ENCODE measurements around the gene NUMA1. TPM values are rescaled to one million over a fixed set of nuclear protein-coding genes. Genes with fewer than 3 reads are reported as not detected.

NUMA1 gene
- polyA plus RNA-seq, 1 donor (not counting 4 experiments of a cell fraction or from before 2014, with no cell fraction given), result 38.8 TPM

DNA sequence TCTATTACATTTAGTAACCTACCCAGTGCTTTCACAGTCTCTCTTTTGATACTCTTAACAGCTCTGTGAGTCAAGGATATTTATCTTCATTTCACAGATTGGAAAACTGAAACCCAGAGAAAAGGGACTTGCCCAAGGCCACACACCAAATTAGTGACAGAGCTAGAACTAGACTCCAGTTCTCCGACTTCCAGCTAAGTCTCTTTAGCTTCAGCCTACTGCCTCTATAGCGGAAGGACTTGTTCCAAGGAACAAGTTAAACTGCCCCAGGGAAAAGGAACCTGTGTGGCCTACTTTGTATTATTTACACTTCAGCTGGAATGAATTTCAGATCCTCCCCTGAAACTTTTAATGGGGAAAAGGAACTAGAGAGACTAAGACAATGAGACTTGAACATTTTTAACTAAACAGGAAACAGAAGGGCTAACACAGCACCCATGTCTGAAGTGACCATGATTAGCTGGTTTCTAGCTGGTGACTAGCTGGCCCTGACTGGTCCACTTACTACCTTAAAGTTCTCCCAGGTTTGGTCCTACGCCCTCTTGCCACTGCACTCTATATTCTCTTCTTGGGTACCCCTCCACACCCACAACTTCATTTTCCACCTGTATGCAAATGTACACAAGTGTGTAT is 1.6 kb upstream of the NUMA1 start:
- Histone ChIP-seq H3K79me2 (ENCODE audit: control insufficient read depth, insufficient read depth, low read length) (peaks cover 30% of the 10 kb centered on the region), H3K27ac (ENCODE audit: control insufficient read depth, insufficient read depth, low read length) (peak overlapping the region; percentile 90), H3K4me2 (ENCODE audit: control insufficient read depth, extremely low read depth, insufficient read depth, low read depth, low read length) (peak overlapping the region; percentile 89), H3K4me1 (ENCODE audit: control insufficient read depth, extremely low read depth, insufficient read depth, low read length) (peaks cover 51% of the 10 kb centered on the region), H3K4me3 (ENCODE audit: control insufficient read depth in 2 of 3, extremely low read depth in 1 of 3, insufficient read depth in 2 of 3, low read depth in 1 of 3, low read length in 3 of 3) (peak overlapping the region in 1 of 3 experiments; percentile 22), H3K36me3 (ENCODE audit: control insufficient read depth in 2 of 2, extremely low read depth in 1 of 2, insufficient read depth in 2 of 2, low read length in 2 of 2) (no peaks in the 10 kb centered on the region), H3K27me3 (ENCODE audit: control insufficient read depth, extremely low read depth, insufficient read depth, low read length) (no peaks in the 10 kb centered on the region), H3K9me1 (ENCODE audit: control insufficient read depth, extremely low read depth, insufficient read depth, low read length) (no peaks in the 10 kb centered on the region), H3K9me3 (ENCODE audit: control insufficient read depth, low read depth, low read length) (no peaks in the 10 kb centered on the region), H2AFZ (ENCODE audit: control insufficient read depth, low read length) (peak overlapping the region; percentile 73), H4K20me1 (ENCODE audit: control insufficient read depth, extremely low read depth, insufficient read depth, low read length) (no peaks in the 10 kb centered on the region), H3K9ac (ENCODE audit: control insufficient read depth, extremely low read depth, insufficient read depth, low read length) (no peak overlapping the region)
- FAIRE-seq (no peak), DNase-seq (ENCODE audit: low read depth, low spot score) (no peak)
- TF ChIP-seq EZH2 (IDR thresholded peaks at IDR 0.05; ENCODE audit: low read length), result no peak
- TF ChIP-seq, protein P1, sequence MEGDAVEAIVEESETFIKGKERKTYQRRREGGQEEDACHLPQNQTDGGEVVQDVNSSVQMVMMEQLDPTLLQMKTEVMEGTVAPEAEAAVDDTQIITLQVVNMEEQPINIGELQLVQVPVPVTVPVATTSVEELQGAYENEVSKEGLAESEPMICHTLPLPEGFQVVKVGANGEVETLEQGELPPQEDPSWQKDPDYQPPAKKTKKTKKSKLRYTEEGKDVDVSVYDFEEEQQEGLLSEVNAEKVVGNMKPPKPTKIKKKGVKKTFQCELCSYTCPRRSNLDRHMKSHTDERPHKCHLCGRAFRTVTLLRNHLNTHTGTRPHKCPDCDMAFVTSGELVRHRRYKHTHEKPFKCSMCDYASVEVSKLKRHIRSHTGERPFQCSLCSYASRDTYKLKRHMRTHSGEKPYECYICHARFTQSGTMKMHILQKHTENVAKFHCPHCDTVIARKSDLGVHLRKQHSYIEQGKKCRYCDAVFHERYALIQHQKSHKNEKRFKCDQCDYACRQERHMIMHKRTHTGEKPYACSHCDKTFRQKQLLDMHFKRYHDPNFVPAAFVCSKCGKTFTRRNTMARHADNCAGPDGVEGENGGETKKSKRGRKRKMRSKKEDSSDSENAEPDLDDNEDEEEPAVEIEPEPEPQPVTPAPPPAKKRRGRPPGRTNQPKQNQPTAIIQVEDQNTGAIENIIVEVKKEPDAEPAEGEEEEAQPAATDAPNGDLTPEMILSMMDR (optimal IDR thresholded peaks at IDR 0.05 in 1 of 3, IDR thresholded peaks at IDR 0.05 in 1 of 3, conservative IDR thresholded peaks at IDR 0.05 in 1 of 3; ENCODE audit: extremely low read depth in 1 of 3, insufficient read depth in 2 of 3, low read length in 3 of 3), result no peak
- dilution Hi-C loops (cut with MboI; ENCODE audit: extremely low pct_ligation_motif_present, low sequenced_read_pairs), result no loop called here

DNA sequence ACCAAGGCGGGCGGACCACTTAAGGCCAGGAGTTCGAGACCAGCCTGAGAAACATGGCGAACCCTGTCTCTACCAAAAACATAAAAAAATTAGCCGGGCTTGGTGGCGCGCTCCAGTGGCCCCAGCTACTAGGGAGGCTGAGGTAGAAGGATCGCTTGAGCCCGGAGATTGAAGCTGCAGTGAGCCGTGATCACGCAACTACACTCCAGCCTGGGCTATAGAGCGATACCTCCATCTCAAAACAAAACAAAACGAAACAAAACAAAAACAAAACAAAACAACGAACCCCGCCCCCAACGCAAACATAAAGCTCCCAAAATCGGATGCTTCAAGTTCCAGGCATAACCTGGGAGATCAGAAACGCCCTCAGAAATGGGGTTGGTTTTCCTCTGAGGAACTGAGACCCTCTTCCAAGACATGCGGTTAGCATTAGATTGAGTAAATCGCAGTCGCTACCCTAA is 872 bp upstream of the NUMA1 start:
- Histone ChIP-seq H3K27me3 (ENCODE audit: control insufficient read depth, extremely low read depth, insufficient read depth, low read length) (no peaks in the 10 kb centered on the region), H4K20me1 (ENCODE audit: control insufficient read depth, extremely low read depth, insufficient read depth, low read length) (no peaks in the 10 kb centered on the region), H3K9ac (ENCODE audit: control insufficient read depth, extremely low read depth, insufficient read depth, low read length) (peak overlapping the region; percentile 76), H3K36me3 (ENCODE audit: control insufficient read depth in 2 of 2, extremely low read depth in 1 of 2, insufficient read depth in 2 of 2, low read length in 2 of 2) (no peaks in the 10 kb centered on the region), H3K79me2 (ENCODE audit: control insufficient read depth, insufficient read depth, low read length) (peaks cover 37% of the 10 kb centered on the region), H3K4me3 (ENCODE audit: control insufficient read depth in 2 of 3, extremely low read depth in 1 of 3, insufficient read depth in 2 of 3, low read depth in 1 of 3, low read length in 3 of 3) (peak overlapping the region; percentile 62 to 73 (median 70)), H3K9me3 (ENCODE audit: control insufficient read depth, low read depth, low read length) (no peaks in the 10 kb centered on the region), H3K9me1 (ENCODE audit: control insufficient read depth, extremely low read depth, insufficient read depth, low read length) (no peaks in the 10 kb centered on the region), H3K27ac (ENCODE audit: control insufficient read depth, insufficient read depth, low read length) (peak overlapping the region; percentile 90), H2AFZ (ENCODE audit: control insufficient read depth, low read length) (peak overlapping the region; percentile 96), H3K4me1 (ENCODE audit: control insufficient read depth, extremely low read depth, insufficient read depth, low read length) (peaks cover 51% of the 10 kb centered on the region), H3K4me2 (ENCODE audit: control insufficient read depth, extremely low read depth, insufficient read depth, low read depth, low read length) (peak overlapping the region; percentile 89)
- TF ChIP-seq, protein P1 (optimal IDR thresholded peaks at IDR 0.05 in 1 of 3, IDR thresholded peaks at IDR 0.05 in 1 of 3, conservative IDR thresholded peaks at IDR 0.05 in 1 of 3; ENCODE audit: extremely low read depth in 1 of 3, insufficient read depth in 2 of 3, low read length in 3 of 3), result no peak
- no peak for TF ChIP-seq EZH2 (IDR thresholded peaks at IDR 0.05; ENCODE audit: low read length)
- DNase-seq (ENCODE audit: low read depth, low spot score), result no peak
- dilution Hi-C loops (cut with MboI; ENCODE audit: extremely low pct_ligation_motif_present, low sequenced_read_pairs), result no loop called here
- FAIRE-seq, result no peak

All from keratinocyte (primary cell).